Progenitor cell of endocrine pancreas (in vitro differentiated cells): ENCODE measurements around the gene GPR22. TPM values are rescaled to one million over a fixed set of nuclear protein-coding genes. Genes with fewer than 3 reads are reported as not detected.

Experiments
- DNase-seq: peaks from one replicate; pipeline ENCODE4 v3.0.0; 2021; ENCODE audit warnings: low spot score; ENCODE audit not compliant: unreplicated experiment
- H3K27ac Mint-ChIP-seq: 2 replicates; pipeline ENCODE4 v1.8.0; 2021; ENCODE audit warnings: mild to moderate bottlenecking, moderate library complexity, mixed read lengths
- H3K27me3 Mint-ChIP-seq: 2 replicates; pipeline ENCODE4 v1.8.0; 2021; ENCODE audit warnings: mixed read lengths
- H3K36me3 Mint-ChIP-seq: 2 replicates; pipeline ENCODE4 v1.8.0; 2022; ENCODE audit warnings: mixed read lengths; ENCODE audit not compliant: insufficient read depth
- H3K4me1 Mint-ChIP-seq: 2 replicates; pipeline ENCODE4 v1.8.0; 2021; ENCODE audit warnings: low read depth, mixed read lengths
- H3K4me3 Mint-ChIP-seq: 2 replicates; pipeline ENCODE4 v1.8.0; 2021; ENCODE audit warnings: low read depth, mild to moderate bottlenecking, moderate library complexity, mixed read lengths
- H3K9me3 Mint-ChIP-seq: 2 replicates; pipeline ENCODE4 v1.8.0; 2021; ENCODE audit warnings: low read depth, mixed read lengths
- CTCF ChIP-seq: fragments of 200-600 bp; sonication (generic); IDR thresholded peaks from one replicate; pipeline ENCODE4 v1.5.0; 2021; ENCODE audit warnings: antibody characterized with exemption, mild to moderate bottlenecking; ENCODE audit not compliant: unreplicated experiment
- total RNA-seq: library from RNA; stranded (reverse); gene quantifications from 2 replicates; pipeline ENCODE4 v1.2.1, GENCODE V29; 2021

Gene GPR22
- total RNA-seq, 1 donor from 2014 or later: not detected

- Mint-ChIP-seq H3K27ac (no peak overlapping the region), H3K4me1 (no peaks in the 10 kb centered on the region), H3K27me3 (no peaks in the 10 kb centered on the region), H3K36me3 (peaks cover 18% of the 10 kb centered on the region), H3K9me3 (peaks cover 19% of the 10 kb centered on the region), H3K4me3 (no peak overlapping the region)
- TF ChIP-seq CTCF: no peak
- no peak for DNase-seq
These were observed 34.1 kb upstream of the GPR22 start for GRCh38 chr7:107435749-107436148.

GRCh38 chr7:107439025-107439424 lies 30.8 kb upstream of the GPR22 start:
- H3K9me3 Mint-ChIP-seq: peaks cover 16% of the 10 kb centered on the region
- peaks cover 18% of the 10 kb centered on the region for H3K36me3 Mint-ChIP-seq
- DNase-seq: no peak
- H3K27ac Mint-ChIP-seq: no peak overlapping the region
- H3K4me3 Mint-ChIP-seq: no peak overlapping the region
- no peaks in the 10 kb centered on the region for H3K27me3 Mint-ChIP-seq
- no peaks in the 10 kb centered on the region for H3K4me1 Mint-ChIP-seq
- no peak for TF ChIP-seq CTCF

- H3K36me3 Mint-ChIP-seq: peaks cover 11% of the 10 kb centered on the region
- no peaks in the 10 kb centered on the region for H3K4me1 Mint-ChIP-seq
- DNase-seq: no peak
- no peak overlapping the region for H3K4me3 Mint-ChIP-seq
- H3K27me3 Mint-ChIP-seq: no peaks in the 10 kb centered on the region
- TF ChIP-seq CTCF: no peak
- H3K9me3 Mint-ChIP-seq: peaks cover 14% of the 10 kb centered on the region
- H3K27ac Mint-ChIP-seq: no peak overlapping the region
These were observed 28.1 kb upstream of the GPR22 start for GRCh38 chr7:107441581-107442422.

- DNase-seq: no peak
- Mint-ChIP-seq H3K27ac (no peak overlapping the region), H3K27me3 (no peaks in the 10 kb centered on the region), H3K4me3 (no peak overlapping the region), H3K9me3 (peaks cover 14% of the 10 kb centered on the region), H3K4me1 (no peaks in the 10 kb centered on the region), H3K36me3 (peaks cover 11% of the 10 kb centered on the region)
- TF ChIP-seq CTCF: no peak
These were observed 27.2 kb upstream of the GPR22 start for GRCh38 chr7:107442678-107443077.

- no peaks in the 10 kb centered on the region for H3K27me3 Mint-ChIP-seq
- H3K36me3 Mint-ChIP-seq: peaks cover 10% of the 10 kb centered on the region
- H3K4me1 Mint-ChIP-seq: no peaks in the 10 kb centered on the region
- DNase-seq: no peak
- H3K4me3 Mint-ChIP-seq: no peak overlapping the region
- TF ChIP-seq CTCF: no peak
- H3K27ac Mint-ChIP-seq: no peak overlapping the region
- peaks cover 11% of the 10 kb centered on the region for H3K9me3 Mint-ChIP-seq
These were observed 23.3 kb upstream of the GPR22 start for GRCh38 chr7:107446531-107446930.
